ENCODE data around the gene MAD1L1.

Gene MAD1L1

DNA sequence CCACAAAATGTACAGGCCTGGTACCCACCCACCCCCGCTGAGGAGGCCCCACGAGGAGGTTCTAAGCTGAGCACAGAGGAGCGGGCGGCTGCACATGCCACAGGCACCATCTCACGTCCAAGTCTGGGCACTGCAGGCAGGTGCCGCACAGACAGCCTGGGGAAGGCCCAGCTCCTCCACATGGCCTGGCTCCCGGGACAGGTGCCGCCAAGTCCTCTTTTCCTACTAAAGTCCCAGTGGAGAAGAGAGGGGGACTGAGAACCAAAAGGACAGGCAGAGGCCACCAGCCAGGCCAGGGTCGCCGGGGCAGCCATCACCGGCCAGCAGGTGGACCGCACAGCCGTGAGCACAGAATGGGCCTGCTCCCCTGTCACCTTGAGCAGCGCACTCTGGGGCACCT lies 91.1 kb downstream of the MAD1L1 start:
- TF ChIP-seq, protein P1, sequence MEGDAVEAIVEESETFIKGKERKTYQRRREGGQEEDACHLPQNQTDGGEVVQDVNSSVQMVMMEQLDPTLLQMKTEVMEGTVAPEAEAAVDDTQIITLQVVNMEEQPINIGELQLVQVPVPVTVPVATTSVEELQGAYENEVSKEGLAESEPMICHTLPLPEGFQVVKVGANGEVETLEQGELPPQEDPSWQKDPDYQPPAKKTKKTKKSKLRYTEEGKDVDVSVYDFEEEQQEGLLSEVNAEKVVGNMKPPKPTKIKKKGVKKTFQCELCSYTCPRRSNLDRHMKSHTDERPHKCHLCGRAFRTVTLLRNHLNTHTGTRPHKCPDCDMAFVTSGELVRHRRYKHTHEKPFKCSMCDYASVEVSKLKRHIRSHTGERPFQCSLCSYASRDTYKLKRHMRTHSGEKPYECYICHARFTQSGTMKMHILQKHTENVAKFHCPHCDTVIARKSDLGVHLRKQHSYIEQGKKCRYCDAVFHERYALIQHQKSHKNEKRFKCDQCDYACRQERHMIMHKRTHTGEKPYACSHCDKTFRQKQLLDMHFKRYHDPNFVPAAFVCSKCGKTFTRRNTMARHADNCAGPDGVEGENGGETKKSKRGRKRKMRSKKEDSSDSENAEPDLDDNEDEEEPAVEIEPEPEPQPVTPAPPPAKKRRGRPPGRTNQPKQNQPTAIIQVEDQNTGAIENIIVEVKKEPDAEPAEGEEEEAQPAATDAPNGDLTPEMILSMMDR (IDR thresholded peaks at IDR 0.05; ENCODE audit: poor library complexity, severe bottlenecking) = no peak
- H3K4me3 ChIP-seq (ENCODE audit: severe bottlenecking) = no peak overlapping the region
- H3K27me3 ChIP-seq (ENCODE audit: insufficient read depth, poor library complexity, severe bottlenecking) = no peaks in the 10 kb centered on the region
- DNase-seq (ENCODE audit: low spot score) = no peak
- H3K27ac ChIP-seq (ENCODE audit: poor library complexity, severe bottlenecking) = no peak overlapping the region
- H3K4me1 ChIP-seq (ENCODE audit: insufficient read depth, poor library complexity, severe bottlenecking) = no peaks in the 10 kb centered on the region
- no peaks in the 10 kb centered on the region for H3K36me3 ChIP-seq (ENCODE audit: low read depth)
- no peaks in the 10 kb centered on the region for H3K9me3 ChIP-seq (ENCODE audit: severe bottlenecking)
- no peak for ATAC-seq (ENCODE audit: low read depth)

DNA sequence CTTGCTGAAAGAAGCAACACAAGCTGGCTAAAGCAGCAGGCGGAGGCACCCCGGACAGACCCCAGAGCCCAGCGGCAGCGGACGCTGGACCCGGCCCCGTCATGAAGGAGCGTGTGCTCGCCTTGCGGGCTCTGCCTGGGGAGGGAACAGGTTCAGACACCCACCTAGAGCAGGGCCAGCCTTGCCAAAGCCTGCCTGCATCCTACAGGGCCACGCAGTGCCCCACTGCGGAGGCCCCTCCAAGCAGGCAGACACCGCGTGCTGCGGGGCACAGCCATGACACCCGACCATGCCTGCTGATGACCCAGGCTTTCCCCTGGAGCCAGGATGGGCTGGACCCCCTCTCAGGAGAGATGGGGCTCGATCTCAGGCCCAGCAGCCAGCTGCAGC lies 91.7 kb downstream of the MAD1L1 start:
- Histone ChIP-seq H3K4me1 (ENCODE audit: insufficient read depth, poor library complexity, severe bottlenecking) (no peaks in the 10 kb centered on the region), H3K9me3 (ENCODE audit: severe bottlenecking) (no peaks in the 10 kb centered on the region), H3K36me3 (ENCODE audit: low read depth) (no peaks in the 10 kb centered on the region), H3K27me3 (ENCODE audit: insufficient read depth, poor library complexity, severe bottlenecking) (no peaks in the 10 kb centered on the region), H3K4me3 (ENCODE audit: severe bottlenecking) (no peak overlapping the region), H3K27ac (ENCODE audit: poor library complexity, severe bottlenecking) (no peak overlapping the region)
- ATAC-seq (ENCODE audit: low read depth) = no peak
- TF ChIP-seq, protein P1 (IDR thresholded peaks at IDR 0.05; ENCODE audit: poor library complexity, severe bottlenecking) = no peak
- DNase-seq (ENCODE audit: low spot score) = no peak

DNA sequence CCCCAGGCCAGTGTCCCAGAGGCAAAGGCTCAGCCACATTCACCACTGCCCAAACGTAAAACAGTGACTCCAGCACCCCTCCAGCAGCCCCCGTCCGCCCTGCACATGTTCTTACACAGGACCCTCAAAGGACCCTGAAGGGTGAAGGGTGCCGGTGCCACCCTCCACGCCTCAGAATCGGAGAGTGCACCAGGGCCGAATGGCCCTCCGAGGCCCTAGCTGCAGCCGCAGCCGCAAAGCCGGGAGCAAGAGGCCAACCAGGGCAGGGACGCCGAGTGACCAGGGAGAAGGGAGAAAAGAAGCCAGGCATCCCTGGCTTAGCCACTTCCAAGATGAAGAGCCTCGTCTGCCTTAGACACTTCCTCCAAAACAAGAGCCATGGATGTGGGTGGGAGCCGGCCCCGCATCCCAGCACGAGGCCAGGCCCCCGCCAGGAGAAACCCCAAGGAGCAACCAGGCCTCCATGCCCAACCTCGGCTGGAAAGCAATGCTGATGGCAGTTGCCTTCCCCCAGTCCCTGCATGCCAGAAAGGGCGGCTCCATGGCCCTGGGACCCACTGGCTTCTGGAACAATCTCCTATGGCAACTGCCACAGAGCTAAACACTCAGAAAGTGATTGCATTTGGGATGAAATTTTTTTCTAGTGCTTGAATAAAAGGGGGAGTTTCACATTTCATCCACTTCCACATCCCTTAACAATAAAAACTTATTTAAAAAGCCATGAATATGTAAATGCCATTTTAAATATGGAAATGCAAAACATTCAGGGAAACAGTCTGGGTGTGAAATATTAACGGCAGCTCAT lies 92.3 kb downstream of the MAD1L1 start:
- no peak for ATAC-seq (ENCODE audit: low read depth)
- no peak for DNase-seq (ENCODE audit: low spot score)
- Histone ChIP-seq H3K9me3 (ENCODE audit: severe bottlenecking) (no peaks in the 10 kb centered on the region), H3K27ac (ENCODE audit: poor library complexity, severe bottlenecking) (no peak overlapping the region), H3K4me1 (ENCODE audit: insufficient read depth, poor library complexity, severe bottlenecking) (no peaks in the 10 kb centered on the region), H3K36me3 (ENCODE audit: low read depth) (peaks cover 2% of the 10 kb centered on the region; the same call in 1 of the 2 replicates), H3K27me3 (ENCODE audit: insufficient read depth, poor library complexity, severe bottlenecking) (no peaks in the 10 kb centered on the region), H3K4me3 (ENCODE audit: severe bottlenecking) (no peak overlapping the region)
- TF ChIP-seq, protein P1 (IDR thresholded peaks at IDR 0.05; ENCODE audit: poor library complexity, severe bottlenecking) = no peak

DNA sequence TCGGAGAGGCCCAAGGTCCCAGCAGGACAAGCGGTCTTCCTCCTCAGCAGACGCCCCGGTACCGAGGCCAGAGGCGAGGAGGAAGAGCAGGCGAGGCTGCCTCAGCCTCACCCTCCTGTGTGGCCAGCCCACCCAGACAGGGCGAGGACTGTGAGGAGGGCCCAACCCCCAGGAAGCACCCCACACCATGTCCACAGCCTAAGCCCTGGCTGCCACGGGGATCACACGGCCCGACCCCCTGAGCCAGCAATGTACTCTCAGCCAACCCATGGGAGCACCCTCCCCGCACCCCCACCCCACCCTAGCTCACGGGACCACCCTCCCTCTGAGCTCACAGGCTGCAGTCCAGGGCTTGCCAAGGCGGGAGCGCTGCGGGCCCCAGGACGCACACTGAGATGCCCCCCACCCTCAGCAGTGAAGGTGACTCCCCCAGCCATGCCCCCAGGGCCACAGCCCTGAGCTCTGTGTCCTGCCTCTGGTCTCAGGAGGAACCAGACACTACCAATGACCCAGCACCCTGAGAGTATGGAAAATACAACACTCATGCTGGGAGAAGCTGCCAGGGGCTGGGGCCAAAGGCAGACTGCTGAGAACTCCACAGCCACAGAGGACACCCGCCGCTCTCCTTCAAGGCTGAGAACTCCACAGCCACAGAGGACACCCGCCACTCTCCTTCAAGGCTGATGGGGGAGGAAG lies 93.6 kb downstream of the MAD1L1 start:
- TF ChIP-seq, protein P1 (IDR thresholded peaks at IDR 0.05; ENCODE audit: poor library complexity, severe bottlenecking) = no peak
- Histone ChIP-seq H3K36me3 (ENCODE audit: low read depth) (peaks cover 6% of the 10 kb centered on the region; the same call in 1 of the 2 replicates), H3K4me3 (ENCODE audit: severe bottlenecking) (no peak overlapping the region), H3K4me1 (ENCODE audit: insufficient read depth, poor library complexity, severe bottlenecking) (no peaks in the 10 kb centered on the region), H3K27me3 (ENCODE audit: insufficient read depth, poor library complexity, severe bottlenecking) (no peaks in the 10 kb centered on the region), H3K9me3 (ENCODE audit: severe bottlenecking) (no peaks in the 10 kb centered on the region), H3K27ac (ENCODE audit: poor library complexity, severe bottlenecking) (no peak overlapping the region)
- no peak for DNase-seq (ENCODE audit: low spot score)
- no peak for ATAC-seq (ENCODE audit: low read depth)

Measured in RWPE2 (cell line).